Endodermal cell (in vitro differentiated cells): ENCODE measurements around the gene IGLL5. TPM values are rescaled to one million over a fixed set of nuclear protein-coding genes. Genes with fewer than 3 reads are reported as not detected.

Source experiments
- DNase-seq: peaks from one replicate; pipeline ENCODE4 v3.0.0-alpha.2; 2017
- H3K27ac ChIP-seq: 2 replicates; pipeline ENCODE4 v1.5.1; 2013; ENCODE audit warnings: mild to moderate bottlenecking, low read depth, low read length, moderate library complexity
- H3K27me3 ChIP-seq: 2 replicates; pipeline ENCODE4 v1.6.1; 2013; ENCODE audit warnings: mild to moderate bottlenecking, low read length, moderate library complexity; ENCODE audit not compliant: insufficient read depth, control insufficient read depth, poor library complexity, severe bottlenecking
- H3K36me3 ChIP-seq: 2 replicates; pipeline ENCODE4 v1.7.0; 2013; ENCODE audit warnings: mild to moderate bottlenecking, low read length, moderate library complexity; ENCODE audit not compliant: control insufficient read depth, insufficient read depth
- H3K4me1 ChIP-seq: one replicate; pipeline ENCODE4 v1.7.0; 2013; ENCODE audit warnings: low read length; ENCODE audit not compliant: control insufficient read depth, insufficient read depth
- H3K4me3 ChIP-seq: 2 replicates; pipeline ENCODE4 v1.5.1; 2013; ENCODE audit warnings: mild to moderate bottlenecking, low read length, moderate library complexity
- H3K9ac ChIP-seq: 2 replicates; pipeline ENCODE4 v1.6.1; 2013; ENCODE audit warnings: mild to moderate bottlenecking, low read length, moderate library complexity; ENCODE audit not compliant: poor library complexity, severe bottlenecking; ENCODE audit errors: extremely low read depth
- H3K9me3 ChIP-seq: 2 replicates; pipeline ENCODE4 v1.6.1; 2013; ENCODE audit warnings: mild to moderate bottlenecking, low read length, moderate library complexity; ENCODE audit not compliant: control insufficient read depth
- H3K27ac Mint-ChIP-seq: 2 replicates; pipeline ENCODE4 v1.8.0; 2020; ENCODE audit warnings: mixed read lengths
- H3K27me3 Mint-ChIP-seq: 2 replicates; pipeline ENCODE4 v1.8.0; 2021; ENCODE audit warnings: mild to moderate bottlenecking, mixed read lengths; ENCODE audit not compliant: insufficient read depth
- H3K36me3 Mint-ChIP-seq: 2 replicates; pipeline ENCODE4 v1.8.0; 2020; ENCODE audit warnings: low read depth, mixed read lengths
- H3K4me1 Mint-ChIP-seq: 2 replicates; pipeline ENCODE4 v1.8.0; 2020; ENCODE audit warnings: mixed read lengths
- H3K4me3 Mint-ChIP-seq: 2 replicates; pipeline ENCODE4 v1.8.0; 2020; ENCODE audit warnings: mild to moderate bottlenecking, moderate library complexity, mixed read lengths
- H3K9me3 Mint-ChIP-seq: 2 replicates; pipeline ENCODE4 v1.8.0; 2020; ENCODE audit warnings: mild to moderate bottlenecking, mixed read lengths
- CTCF ChIP-seq: fragments of 200-600 bp; sonication (generic); conservative IDR thresholded peaks from 2 replicates; pipeline ENCODE4 v1.5.0; 2021; ENCODE audit warnings: antibody characterized with exemption, mild to moderate bottlenecking
- WGBS, 2 experiments: methylation state at CpG; one replicate each; pipeline versions ENCODE4 v1.1.5 to v1.1.7; 2013; ENCODE audit warnings: missing lambda C conversion rate in 2 of 2, mixed read lengths in 1 of 2; ENCODE audit not compliant: insufficient coverage in 1 of 2, insufficient read length in 1 of 2; 5-methylcytosine and 5-hydroxymethylcytosine counted together
- total RNA-seq, 2 donors: library from RNA; stranded (reverse); fragmentation: NEBNext Ultra II Directional in 1 of 2; extraction: Animal tissue kit (Norgen Biotek cat#: 25700) in 1 of 2; gene quantifications; 2 replicates in 1 of 2; 3 replicates in 1 of 2; pipeline ENCODE4 v1.2.1, GENCODE V29; 2021

Gene IGLL5
- total RNA-seq, 2 donors from 2014 or later, result not detected

DNA sequence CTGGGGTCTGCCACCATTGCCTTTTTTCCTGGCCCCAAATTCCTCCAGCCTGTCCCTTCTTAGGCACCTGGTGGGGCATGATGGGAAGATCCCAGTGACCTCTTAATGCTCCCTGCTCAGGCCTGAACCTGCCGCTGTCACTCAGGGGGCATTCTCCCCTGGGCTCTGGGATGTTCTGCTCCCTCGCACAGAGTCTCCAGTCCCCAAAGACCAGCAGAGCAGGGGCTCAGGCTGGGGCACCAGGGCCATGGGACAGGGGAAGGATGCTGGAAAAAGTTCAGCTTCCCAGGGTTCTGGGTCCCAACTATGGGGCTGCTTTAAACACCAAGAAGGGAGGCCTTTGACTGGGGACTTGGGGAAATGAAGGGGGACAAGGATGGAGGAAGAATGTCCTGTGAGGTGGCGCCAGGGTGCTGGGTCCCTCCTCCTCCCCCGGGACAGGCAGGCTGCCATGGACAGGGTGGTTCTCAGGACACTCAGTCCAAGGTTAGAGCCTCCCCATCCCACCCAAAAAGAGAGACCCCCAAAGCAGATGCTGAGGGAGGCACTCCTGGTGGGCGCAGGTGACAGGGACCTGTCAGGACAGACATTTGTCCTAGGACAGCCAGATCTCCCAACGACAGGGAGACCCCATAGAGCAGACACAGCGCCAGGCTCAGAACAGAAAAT, 30.8 kb downstream of the IGLL5 start:
- no peaks in the 10 kb centered on the region for H3K9me3 ChIP-seq
- Mint-ChIP-seq H3K4me3 (no peak overlapping the region), H3K4me1 (peaks cover 3% of the 10 kb centered on the region), H3K27me3 (peaks cover 44% of the 10 kb centered on the region), H3K27ac (no peak overlapping the region), H3K36me3 (no peaks in the 10 kb centered on the region), H3K9me3 (no peaks in the 10 kb centered on the region)
- DNase-seq, result no peak
- 81 to 94% methylated on average over 3 to 7 of the region's 7 CpGs for WGBS, 2 experiments
- no peak overlapping the region for H3K27ac ChIP-seq
- no peaks in the 10 kb centered on the region for H3K27me3 ChIP-seq
- no peak overlapping the region for H3K9ac ChIP-seq
- no peaks in the 10 kb centered on the region for H3K4me1 ChIP-seq
- no peaks in the 10 kb centered on the region for H3K36me3 ChIP-seq
- TF ChIP-seq CTCF, result no peak
- H3K4me3 ChIP-seq, result no peak overlapping the region

- H3K27me3 Mint-ChIP-seq, result peaks cover 45% of the 10 kb centered on the region
- no peak for DNase-seq
- no peak for TF ChIP-seq CTCF
- Histone ChIP-seq H3K27ac (no peak overlapping the region), H3K4me1 (no peaks in the 10 kb centered on the region), H3K4me3 (no peak overlapping the region), H3K9ac (no peak overlapping the region), H3K27me3 (no peaks in the 10 kb centered on the region), H3K36me3 (no peaks in the 10 kb centered on the region), H3K9me3 (no peaks in the 10 kb centered on the region)
- H3K36me3 Mint-ChIP-seq, result no peaks in the 10 kb centered on the region
- WGBS, 2 experiments, result 91 to 94% methylated on average over 7 of the region's 7 CpGs
- H3K9me3 Mint-ChIP-seq, result no peaks in the 10 kb centered on the region
- H3K27ac Mint-ChIP-seq, result no peak overlapping the region
- no peak overlapping the region for H3K4me3 Mint-ChIP-seq
- H3K4me1 Mint-ChIP-seq, result peaks cover 3% of the 10 kb centered on the region
Observed at GRCh38 chr22:22919041-22919440, 31.4 kb downstream of the IGLL5 start.

DNA sequence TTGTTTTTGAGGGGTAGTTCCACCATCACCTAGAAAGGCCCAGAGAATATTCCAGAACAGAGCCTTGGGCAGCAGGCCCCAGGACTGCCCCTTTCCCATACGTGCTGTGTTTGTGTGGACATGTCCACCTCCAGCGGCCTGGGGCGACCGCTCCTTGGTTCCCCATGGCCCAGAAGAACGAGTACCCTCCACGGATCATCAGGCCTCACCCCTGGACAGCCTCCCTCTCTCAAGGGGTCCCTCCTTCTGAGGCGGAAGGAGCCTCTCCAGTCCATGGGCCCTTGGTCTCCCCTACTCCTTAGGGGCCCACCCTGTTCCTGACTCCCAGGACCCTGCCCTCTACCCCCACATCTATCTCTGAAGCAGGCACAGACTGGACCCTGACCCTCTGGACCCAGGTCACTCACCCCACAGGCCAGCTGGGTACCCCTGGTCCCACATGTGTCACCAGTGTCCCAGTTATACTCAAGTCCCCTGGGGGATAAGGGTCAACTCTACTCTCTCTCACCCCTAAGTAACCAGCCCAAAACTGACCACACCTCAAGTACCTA, 32.6 kb downstream of the IGLL5 start:
- no peaks in the 10 kb centered on the region for H3K9me3 ChIP-seq
- TF ChIP-seq CTCF, result no peak
- no peak overlapping the region for H3K9ac ChIP-seq
- no peak overlapping the region for H3K4me3 ChIP-seq
- peaks cover 2% of the 10 kb centered on the region for H3K4me1 ChIP-seq
- H3K27ac ChIP-seq, result no peak overlapping the region
- Mint-ChIP-seq H3K4me3 (no peak overlapping the region), H3K27ac (peak overlapping the region; percentile 55), H3K36me3 (no peaks in the 10 kb centered on the region), H3K9me3 (no peaks in the 10 kb centered on the region), H3K27me3 (peaks cover 37% of the 10 kb centered on the region), H3K4me1 (peaks cover 13% of the 10 kb centered on the region)
- no peak for DNase-seq
- H3K27me3 ChIP-seq, result no peaks in the 10 kb centered on the region
- H3K36me3 ChIP-seq, result no peaks in the 10 kb centered on the region
- 90 to 96% methylated on average over 7 of the region's 7 CpGs for WGBS, 2 experiments
